IMR-90 (cell line): ENCODE measurements around the gene NTM. TPM values are rescaled to one million over a fixed set of nuclear protein-coding genes. Genes with fewer than 3 reads are reported as not detected.
A peak's percentile ranks its signal among the peaks of the same experiment; 100 is the strongest.

Experiments
- ATAC-seq: fragments of 200-7000 bp; cut with Tn5 transposase; 2 replicates; pipeline ENCODE4 v1.9.1; 2020; ENCODE audit warnings: low read depth, mild to moderate bottlenecking, moderate library complexity
- BruUV-seq: library from RNA; stranded (reverse); fragments of 400-500 nt; replicated peaks from 2 replicates; lab custom pipeline; 2021; lab: Mats Ljungman, UMichigan
- CTCF ChIA-PET: fragments of 300-600 bp; formaldehyde crosslinking; extraction: SDS; loops from one replicate; lab custom pipeline; 2021; ENCODE audit warnings: antibody characterized with exemption; lab: Yijun Ruan, JAX
- POLR2A ChIA-PET: fragments of 300-600 bp; sonication (Branson Sonifier 250); formaldehyde crosslinking; loops from one replicate; lab custom pipeline; 2022; ENCODE audit warnings: antibody characterized with exemption; ENCODE audit not compliant: unreplicated experiment; lab: Charles Lee
- DNase-seq: peaks from one replicate; pipeline ENCODE4 v3.0.0; 2013
- H2AFZ ChIP-seq: replicated peaks from 2 replicates; pipeline ENCODE3; 2013; ENCODE audit warnings: low read length, mild to moderate bottlenecking; ENCODE audit not compliant: poor library complexity
- H2AK5ac ChIP-seq: 2 replicates; pipeline ENCODE4 v1.6.1; 2013; ENCODE audit warnings: low read depth, low read length, inconsistent platforms
- H2AK9ac ChIP-seq: replicated peaks from 2 replicates; pipeline ENCODE3; 2013; ENCODE audit warnings: mild to moderate bottlenecking, low read depth, low read length, moderate library complexity; ENCODE audit not compliant: poor library complexity
- H2BK120ac ChIP-seq: 2 replicates; pipeline ENCODE4 v1.6.1; 2013; ENCODE audit warnings: low read depth, low read length, inconsistent platforms
- H2BK15ac ChIP-seq: 3 replicates; pipeline ENCODE4 v1.6.1; 2013; ENCODE audit warnings: low read depth, low read length, inconsistent platforms
- H2BK20ac ChIP-seq: 2 replicates; pipeline ENCODE4 v1.6.1; 2013; ENCODE audit warnings: low read depth, mild to moderate bottlenecking, inconsistent platforms, low read length, moderate library complexity
- H2BK5ac ChIP-seq: 2 replicates; pipeline ENCODE4 v1.6.1; 2013; ENCODE audit warnings: mild to moderate bottlenecking, low read depth, low read length, inconsistent platforms; ENCODE audit not compliant: poor library complexity, severe bottlenecking
- H3K14ac ChIP-seq: replicated peaks from 2 replicates; pipeline ENCODE4 v1.6.1; 2013; ENCODE audit warnings: low read depth, low read length, inconsistent platforms
- H3K18ac ChIP-seq: 2 replicates; pipeline ENCODE4 v1.6.1; 2013; ENCODE audit warnings: low read depth, low read length, control low read depth
- H3K23ac ChIP-seq: 2 replicates; pipeline ENCODE4 v1.6.1; 2013; ENCODE audit warnings: low read depth, low read length, inconsistent platforms
- H3K27ac ChIP-seq: 2 replicates; pipeline ENCODE4 v1.5.1; 2013; ENCODE audit warnings: mild to moderate bottlenecking, control low read depth, low read length; ENCODE audit not compliant: insufficient read depth
- H3K27me3 ChIP-seq: 2 replicates; pipeline ENCODE4 v1.6.1; 2013; ENCODE audit warnings: low read length; ENCODE audit not compliant: control insufficient read depth, insufficient read depth
- H3K36me3 ChIP-seq: 2 replicates; pipeline ENCODE4 v1.6.1; 2013; ENCODE audit warnings: low read length, mixed read lengths; ENCODE audit not compliant: control insufficient read depth, insufficient read depth
- H3K4ac ChIP-seq: 2 replicates; pipeline ENCODE4 v1.6.1; 2013; ENCODE audit warnings: low read depth, low read length, inconsistent platforms
- H3K4me1 ChIP-seq: 2 replicates; pipeline ENCODE4 v1.6.1; 2013; ENCODE audit warnings: low read length, mixed read lengths; ENCODE audit not compliant: control insufficient read depth, insufficient read depth
- H3K4me2 ChIP-seq: 2 replicates; pipeline ENCODE4 v1.6.1; 2013; ENCODE audit warnings: low read depth, mild to moderate bottlenecking, control low read depth, low read length, moderate library complexity
- H3K4me3 ChIP-seq: 2 replicates; pipeline ENCODE4 v1.5.1; 2013; ENCODE audit warnings: low read depth, mild to moderate bottlenecking, control low read depth, low read length, moderate library complexity; ENCODE audit not compliant: insufficient read depth
- H3K56ac ChIP-seq: 2 replicates; pipeline ENCODE4 v1.6.1; 2013; ENCODE audit warnings: low read length, inconsistent platforms; ENCODE audit not compliant: insufficient read depth; ENCODE audit errors: extremely low read depth
- H3K79me1 ChIP-seq, 2 experiments: 2 replicates each; pipeline ENCODE4 v1.6.1; 2013; ENCODE audit warnings: low read length in 2 of 2, inconsistent platforms in 1 of 2, low read depth in 1 of 2
- H3K9ac ChIP-seq: 2 replicates; pipeline ENCODE4 v1.6.1; 2013; ENCODE audit warnings: low read depth, low read length, control low read depth
- H3K9me1 ChIP-seq: 2 replicates; pipeline ENCODE4 v1.6.1; 2013; ENCODE audit warnings: low read length, inconsistent platforms; ENCODE audit not compliant: insufficient read depth
- H3K9me3 ChIP-seq: 2 replicates; pipeline ENCODE4 v1.6.1; 2013; ENCODE audit warnings: low read length; ENCODE audit not compliant: control insufficient read depth, insufficient read depth
- H4K20me1 ChIP-seq: 2 replicates; pipeline ENCODE4 v1.6.1; 2013; ENCODE audit warnings: low read length, inconsistent platforms; ENCODE audit not compliant: insufficient read depth
- H4K5ac ChIP-seq: 2 replicates; pipeline ENCODE4 v1.6.1; 2013; ENCODE audit warnings: mild to moderate bottlenecking, low read depth, low read length, control low read depth
- H4K8ac ChIP-seq, 2 experiments: 2 replicates each; pipeline ENCODE4 v1.6.1; 2013; ENCODE audit warnings: low read depth in 2 of 2, low read length in 2 of 2, control low read depth in 1 of 2, inconsistent platforms in 1 of 2
- H4K91ac ChIP-seq: 2 replicates; pipeline ENCODE4 v1.6.1; 2013; ENCODE audit warnings: low read depth, low read length, inconsistent platforms; ENCODE audit not compliant: insufficient read depth
- BHLHE40 ChIP-seq: fragments of 150-350 bp; IDR thresholded peaks from 2 replicates; pipeline ENCODE4 v1.6.1; 2016; ENCODE audit warnings: mild to moderate bottlenecking, low read depth, low read length
- CHD1 ChIP-seq: IDR thresholded peaks from 2 replicates; pipeline ENCODE4 v1.6.1; 2012; ENCODE audit warnings: low read depth, low read length, improper control_type of control experiment
- FOS ChIP-seq: fragments of 150-350 bp; IDR thresholded peaks from 2 replicates; pipeline ENCODE4 v1.6.1; 2016; ENCODE audit warnings: low read depth, low read length
- MAZ ChIP-seq: IDR thresholded peaks from 2 replicates; pipeline ENCODE4 v1.6.1; 2012; ENCODE audit warnings: low read depth, mild to moderate bottlenecking, low read length, improper control_type of control experiment, moderate library complexity, borderline replicate concordance
- NFE2L2 ChIP-seq: fragments of 150-350 bp; IDR thresholded peaks from 2 replicates; pipeline ENCODE4 v1.6.1; 2016; ENCODE audit warnings: low read depth, mild to moderate bottlenecking, low read length
- POLR2A ChIP-seq: IDR thresholded peaks from 2 replicates; pipeline ENCODE4 v1.6.1; 2012; ENCODE audit warnings: mild to moderate bottlenecking, low read depth, low read length
- RAD21 ChIP-seq: IDR thresholded peaks from 2 replicates; pipeline ENCODE4 v1.6.1; 2012; ENCODE audit warnings: low read length, improper control_type of control experiment
- RCOR1 ChIP-seq: IDR thresholded peaks from 2 replicates; pipeline ENCODE4 v1.6.1; 2012; ENCODE audit warnings: mild to moderate bottlenecking, low read length, improper control_type of control experiment; ENCODE audit not compliant: insufficient replicate concordance
- RFX5 ChIP-seq: IDR thresholded peaks from 2 replicates; pipeline ENCODE4 v1.8.0; 2012; ENCODE audit warnings: low read depth, mild to moderate bottlenecking, low read length, moderate library complexity
- SMC3 ChIP-seq: fragments of 150-350 bp; IDR thresholded peaks from 2 replicates; pipeline ENCODE4 v1.6.1; 2016; ENCODE audit warnings: low read depth, mild to moderate bottlenecking, antibody characterized with exemption, low read length, moderate library complexity
- USF2 ChIP-seq: fragments of 150-350 bp; IDR thresholded peaks from 2 replicates; pipeline ENCODE4 v1.6.1; 2017; ENCODE audit warnings: mild to moderate bottlenecking, antibody characterized with exemption, low read length, low read depth
- WGBS, 2 experiments: methylation state at CpG; one replicate each; pipeline versions ENCODE4 v1.1.5 to v1.1.7; 2013; ENCODE audit warnings: missing lambda C conversion rate in 2 of 2; ENCODE audit not compliant: insufficient read length in 1 of 2; ENCODE audit errors: extremely low coverage in 2 of 2; 5-methylcytosine and 5-hydroxymethylcytosine counted together
- dilution Hi-C: fragments of 300-500 bp; cut with HindIII; formaldehyde crosslinking; loops from one replicate; pipeline ENCODE4 v1.14.3; 2018; ENCODE audit warnings: low sequenced_read_pairs; ENCODE audit not compliant: unreplicated experiment
- in situ Hi-C: fragments of 300-500 bp; cut with MboI; formaldehyde crosslinking; loops from 3 replicates; pipeline ENCODE4 v1.14.3; 2019; ENCODE audit warnings: low sequenced_read_pairs, inconsistent platforms, mixed read lengths
- intact Hi-C: fragments of 100-400 bp; cut with micrococcal nuclease; formaldehyde crosslinking; loops from 2 replicates; pipeline ENCODE4 v1.10.0; 2022
- polyA plus RNA-seq, 3 experiments: library from polyadenylated mRNA; depleted of rRNA; stranded (reverse); fragments of >200 nt; gene quantifications; 2 replicates each; pipeline ENCODE4 v1.2.3, GENCODE V29; 2012; ENCODE audit warnings: low replicate concordance in 1 of 3
- total RNA-seq: library from RNA; depleted of rRNA; stranded (reverse); fragments of >200 nt; gene quantifications from 2 replicates; pipeline ENCODE4 v1.2.3, GENCODE V29; 2012
- TF ChIP-seq, protein P1 (sequence below): conservative IDR thresholded peaks from 2 replicates; pipeline ENCODE4 v1.5.1; 2012; ENCODE audit warnings: mild to moderate bottlenecking, low read depth, low read length, improper control_type of control experiment

Gene NTM
- total and polyA plus RNA-seq, 2 of the 4 experiments (the other 2 are of a cell fraction) = 19.5 to 25.5 TPM

DNA sequence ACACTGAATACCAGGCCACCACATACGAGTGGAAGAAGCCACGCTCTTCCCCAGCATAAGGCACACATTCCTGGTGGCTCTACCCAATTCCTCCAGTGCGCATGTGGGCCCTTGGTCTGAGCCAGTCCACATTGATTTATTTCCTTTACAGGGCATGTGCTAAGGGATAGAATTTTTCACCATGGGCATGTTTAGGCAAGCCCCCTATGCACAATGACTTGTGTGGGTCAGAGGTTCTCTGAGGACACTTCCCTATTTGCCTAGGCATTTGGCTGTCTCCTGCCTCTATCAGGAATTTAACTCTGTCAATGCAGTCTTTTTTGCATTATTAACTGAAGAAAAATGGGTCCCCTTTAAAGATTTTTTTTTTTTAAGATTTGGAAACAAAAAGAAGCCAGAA lies 718.1 kb downstream of the NTM start:
- H3K56ac ChIP-seq = no peak overlapping the region
- peak overlapping the region; percentile 91 for H3K18ac ChIP-seq
- peak overlapping the region; percentile 85 for H2BK120ac ChIP-seq
- H3K27ac ChIP-seq = no peak overlapping the region
- peak overlapping the region in 1 of 2 experiments; percentile 75; a peak in 3 of 4 replicates for H4K8ac ChIP-seq
- no peak overlapping the region for H2AFZ ChIP-seq
- no peak for DNase-seq
- H2AK9ac ChIP-seq = peak overlapping the region; percentile 80
- no peaks in the 10 kb centered on the region for H3K27me3 ChIP-seq
- H3K23ac ChIP-seq = 0 out of 2 replicates have a peak overlapping the region, but pooled peaks have one; percentile 59
- peaks cover 3% of the 10 kb centered on the region for H3K4me1 ChIP-seq
- peak overlapping the region; percentile 67 for H3K4ac ChIP-seq
- intact Hi-C loops = no loop called here
- 100% methylated on average over 1 of the region's 3 CpGs; no CpG with 5 or more reads in 1 of the 2 experiments for WGBS, 2 experiments
- H4K5ac ChIP-seq = peak overlapping the region; percentile 49
- no TSS peak for BruUV-seq
- ChIA-PET CTCF (no interaction called here), POLR2A (no interaction called here)
- H2BK15ac ChIP-seq = peak overlapping the region; percentile 49; the same call in 1 of the 3 replicates
- peak overlapping the region; percentile 87; the same call in 1 of the 2 replicates for H3K14ac ChIP-seq
- peak overlapping the region; percentile 82; the same call in 1 of the 2 replicates for H2AK5ac ChIP-seq
- no peaks in the 10 kb centered on the region for H3K9me1 ChIP-seq
- H3K4me2 ChIP-seq = no peak overlapping the region
- TF ChIP-seq FOS (no peak), CHD1 (no peak), MAZ (no peak), BHLHE40 (no peak), RFX5 (no peak), RCOR1 (no peak), RAD21 (no peak), POLR2A (no peak), USF2 (no peak), SMC3 (no peak), NFE2L2 (no peak)
- TF ChIP-seq, protein P1, sequence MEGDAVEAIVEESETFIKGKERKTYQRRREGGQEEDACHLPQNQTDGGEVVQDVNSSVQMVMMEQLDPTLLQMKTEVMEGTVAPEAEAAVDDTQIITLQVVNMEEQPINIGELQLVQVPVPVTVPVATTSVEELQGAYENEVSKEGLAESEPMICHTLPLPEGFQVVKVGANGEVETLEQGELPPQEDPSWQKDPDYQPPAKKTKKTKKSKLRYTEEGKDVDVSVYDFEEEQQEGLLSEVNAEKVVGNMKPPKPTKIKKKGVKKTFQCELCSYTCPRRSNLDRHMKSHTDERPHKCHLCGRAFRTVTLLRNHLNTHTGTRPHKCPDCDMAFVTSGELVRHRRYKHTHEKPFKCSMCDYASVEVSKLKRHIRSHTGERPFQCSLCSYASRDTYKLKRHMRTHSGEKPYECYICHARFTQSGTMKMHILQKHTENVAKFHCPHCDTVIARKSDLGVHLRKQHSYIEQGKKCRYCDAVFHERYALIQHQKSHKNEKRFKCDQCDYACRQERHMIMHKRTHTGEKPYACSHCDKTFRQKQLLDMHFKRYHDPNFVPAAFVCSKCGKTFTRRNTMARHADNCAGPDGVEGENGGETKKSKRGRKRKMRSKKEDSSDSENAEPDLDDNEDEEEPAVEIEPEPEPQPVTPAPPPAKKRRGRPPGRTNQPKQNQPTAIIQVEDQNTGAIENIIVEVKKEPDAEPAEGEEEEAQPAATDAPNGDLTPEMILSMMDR = no peak
- peak overlapping the region; percentile 54; the same call in 1 of the 2 replicates for H2BK20ac ChIP-seq
- peak overlapping the region; percentile 57 for H4K91ac ChIP-seq
- H2BK5ac ChIP-seq = peak overlapping the region; percentile 30
- no peak overlapping the region for H3K4me3 ChIP-seq
- ATAC-seq = no peak
- dilution Hi-C loops = no loop called here
- H3K79me1 ChIP-seq = peaks cover 0 to 3% of the 10 kb centered on the region in 2 experiments; a peak in 1 of 4 replicates
- H3K9me3 ChIP-seq = peaks cover 17% of the 10 kb centered on the region
- in situ Hi-C loops = no loop called here
- H4K20me1 ChIP-seq = no peaks in the 10 kb centered on the region
- no peak overlapping the region for H3K9ac ChIP-seq
- no peaks in the 10 kb centered on the region for H3K36me3 ChIP-seq
